H9 (cell line): Measurements from ENCODE around the gene KRT35. TPM values are rescaled to one million over a fixed set of nuclear protein-coding genes. Genes with fewer than 3 reads are reported as not detected.

Experiments
- DNase-seq: peaks from one replicate; pipeline ENCODE4 v3.0.0-alpha.2; 2017
- H2AFZ ChIP-seq: one replicate; pipeline ENCODE4 v1.6.1; 2013; ENCODE audit warnings: mild to moderate bottlenecking, low read length, control low read depth, moderate library complexity
- H2AK5ac ChIP-seq: 2 replicates; pipeline ENCODE4 v1.6.1; 2013; ENCODE audit warnings: low read length, control low read depth, mixed read lengths; ENCODE audit not compliant: insufficient read length
- H2BK120ac ChIP-seq: one replicate; pipeline ENCODE4 v1.6.1; 2013; ENCODE audit warnings: low read depth, mild to moderate bottlenecking, low read length, control low read depth, inconsistent platforms; ENCODE audit not compliant: poor library complexity, severe bottlenecking
- H2BK12ac ChIP-seq: 2 replicates; pipeline ENCODE4 v1.6.1; 2013; ENCODE audit warnings: low read length, control low read depth, mixed read lengths, low read depth; ENCODE audit not compliant: insufficient read length
- H2BK15ac ChIP-seq: 2 replicates; pipeline ENCODE4 v1.6.1; 2013; ENCODE audit warnings: low read depth, low read length, control low read depth
- H2BK20ac ChIP-seq: one replicate; pipeline ENCODE4 v1.6.1; 2013; ENCODE audit warnings: low read depth, mild to moderate bottlenecking, low read length, control low read depth, inconsistent platforms; ENCODE audit not compliant: poor library complexity, severe bottlenecking
- H2BK5ac ChIP-seq: 2 replicates; pipeline ENCODE4 v1.6.1; 2013; ENCODE audit warnings: low read length, control low read depth, mixed read lengths; ENCODE audit not compliant: insufficient read length
- H3K14ac ChIP-seq: 2 replicates; pipeline ENCODE4 v1.6.1; 2013; ENCODE audit warnings: low read length, control low read depth; ENCODE audit not compliant: insufficient read depth
- H3K18ac ChIP-seq: 2 replicates; pipeline ENCODE4 v1.6.1; 2013; ENCODE audit warnings: low read depth, mild to moderate bottlenecking, mixed read lengths, low read length, control low read depth; ENCODE audit not compliant: insufficient read length
- H3K23ac ChIP-seq: 2 replicates; pipeline ENCODE4 v1.6.1; 2013; ENCODE audit warnings: low read length, control low read depth, mixed read lengths, low read depth; ENCODE audit not compliant: insufficient read length
- H3K23me2 ChIP-seq: 2 replicates; pipeline ENCODE4 v1.6.1; 2013; ENCODE audit warnings: low read depth, mild to moderate bottlenecking, mixed read lengths, low read length, control low read depth; ENCODE audit not compliant: insufficient read length, poor library complexity, severe bottlenecking
- H3K27ac ChIP-seq: 2 replicates; pipeline ENCODE4 v1.5.1; 2013; ENCODE audit warnings: low read length, control low read depth, mixed read lengths, low read depth; ENCODE audit not compliant: insufficient read length
- H3K27me3 ChIP-seq: 2 replicates; pipeline ENCODE4 v1.6.1; 2013; ENCODE audit warnings: low read length, control low read depth, inconsistent platforms; ENCODE audit not compliant: insufficient read depth
- H3K4ac ChIP-seq: 2 replicates; pipeline ENCODE4 v1.6.1; 2013; ENCODE audit warnings: low read depth, mild to moderate bottlenecking, control low read depth, inconsistent platforms, low read length, moderate library complexity
- H3K4me1 ChIP-seq: 2 replicates; pipeline ENCODE4 v1.6.1; 2013; ENCODE audit warnings: low read length, control low read depth, inconsistent platforms; ENCODE audit not compliant: insufficient read depth
- H3K4me2 ChIP-seq: 2 replicates; pipeline ENCODE4 v1.6.1; 2013; ENCODE audit warnings: low read length, control low read depth, mixed read lengths; ENCODE audit not compliant: insufficient read length, insufficient read depth
- H3K56ac ChIP-seq: 2 replicates; pipeline ENCODE4 v1.6.1; 2013; ENCODE audit warnings: low read depth, mild to moderate bottlenecking, mixed read lengths, low read length, control low read depth; ENCODE audit not compliant: insufficient read length
- H3K79me1 ChIP-seq: 2 replicates; pipeline ENCODE4 v1.6.1; 2013; ENCODE audit warnings: low read depth, mild to moderate bottlenecking, moderate library complexity, low read length, control low read depth, inconsistent platforms; ENCODE audit not compliant: insufficient read depth, poor library complexity, severe bottlenecking
- H3K79me2 ChIP-seq: 2 replicates; pipeline ENCODE4 v1.6.1; 2013; ENCODE audit warnings: low read length, control low read depth, inconsistent platforms; ENCODE audit not compliant: insufficient read depth
- H3K9ac ChIP-seq: 2 replicates; pipeline ENCODE4 v1.6.1; 2013; ENCODE audit warnings: low read length, control low read depth, mixed read lengths; ENCODE audit not compliant: insufficient read length; ENCODE audit errors: extremely low read depth
- H3K9me3 ChIP-seq: one replicate; pipeline ENCODE4 v1.6.1; 2013; ENCODE audit warnings: low read depth, low read length, inconsistent platforms; ENCODE audit not compliant: control insufficient read depth
- H3T11ph ChIP-seq: one replicate; pipeline ENCODE4 v1.6.1; 2013; ENCODE audit warnings: mild to moderate bottlenecking, low read length, control low read depth, inconsistent platforms
- H4K20me1 ChIP-seq: one replicate; pipeline ENCODE4 v1.6.1; 2013; ENCODE audit not compliant: control insufficient read depth, insufficient read length, insufficient read depth
- H4K5ac ChIP-seq: 2 replicates; pipeline ENCODE4 v1.6.1; 2013; ENCODE audit warnings: low read depth, mild to moderate bottlenecking, mixed read lengths, low read length, control low read depth; ENCODE audit not compliant: insufficient read length
- H4K8ac ChIP-seq: replicated peaks from 2 replicates; pipeline ENCODE4 v1.6.1; 2013; ENCODE audit warnings: low read length, control low read depth, mixed read lengths, low read depth; ENCODE audit not compliant: insufficient read length
- H4K91ac ChIP-seq: 2 replicates; pipeline ENCODE4 v1.6.1; 2013; ENCODE audit warnings: low read depth, mild to moderate bottlenecking, moderate library complexity, mixed read lengths, low read length, control low read depth; ENCODE audit not compliant: insufficient read length
- H3K27ac Mint-ChIP-seq, 3 experiments: 2 replicates in 2 of 3; 3 replicates in 1 of 3; pipeline ENCODE4 v1.8.0; 2020 to 2021; ENCODE audit warnings: mixed read lengths in 3 of 3, mild to moderate bottlenecking in 1 of 3, moderate library complexity in 1 of 3
- H3K27me3 Mint-ChIP-seq: 2 replicates; pipeline ENCODE4 v1.8.0; 2021; ENCODE audit warnings: low read depth, mild to moderate bottlenecking, moderate library complexity, mixed read lengths
- H3K36me3 Mint-ChIP-seq, 3 experiments: 2 replicates in 2 of 3; 3 replicates in 1 of 3; pipeline ENCODE4 v1.8.0; 2020 to 2021; ENCODE audit warnings: low read depth in 3 of 3, mixed read lengths in 3 of 3; ENCODE audit not compliant: insufficient read depth in 1 of 3
- H3K4me1 Mint-ChIP-seq, 2 experiments: 2 replicates each; pipeline ENCODE4 v1.8.0; 2020; ENCODE audit warnings: mixed read lengths in 2 of 2
- H3K4me3 Mint-ChIP-seq, 2 experiments: 2 replicates in 1 of 2; 3 replicates in 1 of 2; pipeline ENCODE4 v1.8.0; 2020 to 2021; ENCODE audit warnings: mild to moderate bottlenecking in 2 of 2, mixed read lengths in 2 of 2, moderate library complexity in 1 of 2
- H3K9me3 Mint-ChIP-seq, 2 experiments: 2 replicates in 1 of 2; 3 replicates in 1 of 2; pipeline ENCODE4 v1.8.0; 2020; ENCODE audit warnings: mild to moderate bottlenecking in 2 of 2, mixed read lengths in 2 of 2, moderate library complexity in 1 of 2
- CTCF ChIP-seq: fragments of 200-600 bp; sonication (generic); conservative IDR thresholded peaks from 3 replicates; pipeline ENCODE4 v1.8.0; 2021; ENCODE audit warnings: antibody characterized with exemption, mild to moderate bottlenecking
- WGBS: extraction: QIAGEN DNeasy Blood & Tissue Kit; methylation state at CpG from one replicate; pipeline ENCODE4 v1.1.7; 2013; ENCODE audit warnings: missing lambda C conversion rate, low lambda C conversion rate, mixed read lengths; ENCODE audit not compliant: insufficient read length; ENCODE audit errors: extremely low coverage; 5-methylcytosine and 5-hydroxymethylcytosine counted together
- total RNA-seq: library from RNA; stranded (reverse); gene quantifications from 2 replicates; pipeline ENCODE4 v1.2.1, GENCODE V29; 2021

The KRT35 gene
- total RNA-seq, 1 experiment from 2014 or later = not detected

DNA sequence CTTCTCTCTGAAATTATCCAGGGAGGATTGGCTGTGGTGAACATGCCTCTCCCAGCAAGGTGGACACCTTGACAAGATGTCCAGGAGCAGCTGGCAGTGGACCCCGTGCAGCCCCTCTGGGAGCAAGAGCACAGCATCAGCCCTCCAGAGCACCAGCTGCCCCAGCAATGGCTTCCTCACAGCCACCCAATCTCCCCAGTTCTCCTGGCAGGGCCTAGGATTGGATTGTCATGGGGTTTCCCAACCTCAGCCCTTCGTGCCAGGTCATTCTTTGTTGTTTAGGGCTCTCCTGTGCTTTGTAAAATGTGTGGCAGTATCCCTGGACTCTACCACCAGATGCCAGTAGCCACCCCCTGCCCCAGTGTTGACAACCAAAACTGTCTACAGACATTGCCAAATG lies 10.5 kb upstream of the KRT35 start:
- no peak overlapping the region for H2BK12ac ChIP-seq
- Mint-ChIP-seq H3K4me3 (no peak overlapping the region), H3K4me1 (peaks cover 4 to 5% of the 10 kb centered on the region in 2 experiments), H3K27ac (no peak overlapping the region), H3K36me3 (no peaks in the 10 kb centered on the region), H3K27me3 (peaks cover 26% of the 10 kb centered on the region), H3K9me3 (no peaks in the 10 kb centered on the region)
- no peak for DNase-seq
- H3T11ph ChIP-seq = no peak overlapping the region
- H4K20me1 ChIP-seq = no peaks in the 10 kb centered on the region
- no peaks in the 10 kb centered on the region for H3K9me3 ChIP-seq
- no peak overlapping the region for H3K56ac ChIP-seq
- no peaks in the 10 kb centered on the region for H3K4me1 ChIP-seq
- no peak overlapping the region for H3K9ac ChIP-seq
- no peak overlapping the region for H4K5ac ChIP-seq
- no peak overlapping the region for H3K4ac ChIP-seq
- no peak overlapping the region for H3K23ac ChIP-seq
- H2AFZ ChIP-seq = no peak overlapping the region
- H3K18ac ChIP-seq = no peak overlapping the region
- H2AK5ac ChIP-seq = no peak overlapping the region
- no peak overlapping the region for H3K4me2 ChIP-seq
- no peak overlapping the region for H2BK5ac ChIP-seq
- no peak overlapping the region for H4K8ac ChIP-seq
- H3K27me3 ChIP-seq = no peaks in the 10 kb centered on the region
- H2BK120ac ChIP-seq = no peak overlapping the region
- no peaks in the 10 kb centered on the region for H3K79me2 ChIP-seq
- no peak overlapping the region for H3K14ac ChIP-seq
- H4K91ac ChIP-seq = no peak overlapping the region
- no peak for TF ChIP-seq CTCF
- no peak overlapping the region for H3K27ac ChIP-seq
- H3K79me1 ChIP-seq = no peaks in the 10 kb centered on the region
- peaks cover 3% of the 10 kb centered on the region for H3K23me2 ChIP-seq
- H2BK15ac ChIP-seq = no peak overlapping the region
- H2BK20ac ChIP-seq = no peak overlapping the region
- no CpG with 5 or more reads among the region's 2 CpGs for WGBS
